Germinal center (tissue), 1 donor: ENCODE data around the gene DTNB.
A peak's percentile ranks its signal among the peaks of the same experiment; 100 is the strongest.

Experiments used
- DNase-seq: peaks from one replicate; pipeline ENCODE4 v3.0.0; 2012; ENCODE audit warnings: mixed read lengths, low spot score

Gene DTNB

GRCh38 chr2:25369876-25370275 lies 303.5 kb downstream of the DTNB start:
- DNase-seq: no peak

GRCh38 chr2:25369439-25369838 lies 303.9 kb downstream of the DTNB start:
- no peak for DNase-seq

GRCh38 chr2:25368660-25369059 lies 304.7 kb downstream of the DTNB start:
- DNase-seq: no peak

GRCh38 chr2:25367296-25367695 lies 306.1 kb downstream of the DTNB start:
- DNase-seq: no peak

GRCh38 chr2:25366629-25367028 lies 306.7 kb downstream of the DTNB start:
- DNase-seq: no peak

GRCh38 chr2:25365241-25365640 lies 308.1 kb downstream of the DTNB start:
- no peak for DNase-seq

GRCh38 chr2:25363733-25364132 lies 309.6 kb downstream of the DTNB start:
- no peak for DNase-seq

- DNase-seq: peak; percentile 86
Observed at GRCh38 chr2:25362434-25363145, 310.8 kb downstream of the DTNB start.

GRCh38 chr2:25362049-25362433 lies 311.3 kb downstream of the DTNB start:
- peak; percentile 95 for DNase-seq

GRCh38 chr2:25361261-25362048 lies 311.9 kb downstream of the DTNB start:
- DNase-seq: no peak

GRCh38 chr2:25358836-25359235 lies 314.5 kb downstream of the DTNB start:
- no peak for DNase-seq

GRCh38 chr2:25358249-25358815 lies 315.0 kb downstream of the DTNB start:
- DNase-seq: no peak

GRCh38 chr2:25356088-25356487 lies 317.3 kb downstream of the DTNB start:
- DNase-seq: no peak

GRCh38 chr2:25355270-25355669 lies 318.1 kb downstream of the DTNB start:
- no peak for DNase-seq

GRCh38 chr2:25354116-25354515 lies 319.3 kb downstream of the DTNB start:
- no peak for DNase-seq

- no peak for DNase-seq
Observed at GRCh38 chr2:25349397-25349796, 324.0 kb downstream of the DTNB start.

- DNase-seq: no peak
Observed at GRCh38 chr2:25347846-25348245, 325.5 kb downstream of the DTNB start.

GRCh38 chr2:25347205-25347815 lies 326.1 kb downstream of the DTNB start:
- DNase-seq: no peak

- DNase-seq: no peak
Observed at GRCh38 chr2:25343187-25343825, 330.1 kb downstream of the DTNB start.

GRCh38 chr2:25342372-25343186 lies 330.8 kb downstream of the DTNB start:
- DNase-seq: peak; percentile 86

GRCh38 chr2:25341753-25342371 lies 331.5 kb downstream of the DTNB start, which contains the start of gene DNMT3A:
TSS of gene DNMT3A (minus strand) at chr2:25341925. CDS start at chr2:25313984, 27,941 bp downstream.
- peak; percentile 67 for DNase-seq
